Measurements from ENCODE around the gene NEK8. TPM values are rescaled to one million over a fixed set of nuclear protein-coding genes. Genes with fewer than 3 reads are reported as not detected.

NEK8 gene
- total and polyA plus RNA-seq, 2 of the 8 experiments (the other 6 are each of a cell fraction or from before 2014, with no cell fraction given) = 14.9 to 23.3 TPM

DNA sequence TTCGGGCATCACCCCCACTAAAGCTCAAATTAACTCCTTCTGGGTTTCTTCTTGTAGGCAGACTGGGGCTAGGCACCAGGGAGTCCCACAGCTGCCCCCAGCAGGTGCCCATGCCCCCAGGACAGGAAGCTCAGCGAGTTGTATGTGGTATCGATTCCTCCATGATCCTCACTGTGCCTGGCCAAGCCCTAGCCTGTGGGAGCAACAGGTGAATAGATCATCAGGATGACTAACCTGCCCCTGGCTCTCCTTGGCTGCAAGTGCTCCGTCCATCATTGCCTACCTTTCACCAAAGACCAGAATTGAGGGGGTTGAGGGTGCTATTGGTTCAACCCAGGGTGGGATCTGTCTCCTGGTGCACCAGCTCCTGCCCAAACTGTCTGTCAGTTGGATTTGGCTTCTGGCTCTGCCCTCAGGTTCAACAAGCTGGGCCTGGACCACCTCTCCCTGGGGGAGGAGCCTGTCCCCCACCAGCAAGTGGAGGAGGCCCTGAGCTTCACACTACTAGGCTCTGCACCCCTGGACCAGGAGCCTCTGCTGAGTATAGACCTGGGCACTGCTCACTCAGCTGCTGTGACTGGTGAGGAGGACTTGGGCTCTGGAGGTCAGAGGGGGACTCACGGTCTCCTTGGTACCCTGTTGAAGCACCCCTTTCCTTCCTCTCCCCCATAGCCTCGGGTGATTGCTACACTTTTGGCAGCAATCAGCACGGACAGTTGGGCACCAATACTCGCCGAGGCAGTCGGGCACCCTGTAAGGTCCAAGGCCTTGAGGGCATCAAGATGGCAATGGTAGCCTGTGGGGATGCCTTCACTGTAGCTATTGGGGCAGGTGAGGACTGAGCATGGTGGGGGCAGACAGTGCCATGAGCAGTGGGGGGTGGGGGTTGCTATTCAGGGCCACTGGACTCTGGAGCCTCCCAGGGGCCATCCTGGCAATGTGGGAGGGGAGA, 12.1 kb downstream of the NEK8 start:
- 0 out of 2 replicates have a peak, but pooled peaks cover 2% of the 10 kb centered on the region for H3K79me1 ChIP-seq (ENCODE audit: low read depth, low read length)
- no peak overlapping the region for H3K23ac ChIP-seq (ENCODE audit: insufficient read length)
- DNase-seq (ENCODE audit: low read depth in 1 of 2, low spot score in 2 of 2) (no peak), FAIRE-seq (no peak)
- peaks cover 10 to 14% of the 10 kb centered on the region in 2 experiments for H3K79me2 ChIP-seq (ENCODE audit: control insufficient read depth in 1 of 2, insufficient read depth in 2 of 2, low read length in 2 of 2)
- peak overlapping the region; percentile 75; the same call in 1 of the 2 replicates for H2BK12ac ChIP-seq (ENCODE audit: low read depth, low read length)
- H3K4me3 ChIP-seq (ENCODE audit: extremely low read depth in 1 of 4, insufficient read depth in 2 of 4, low read depth in 3 of 4, low read length in 4 of 4) = no peak overlapping the region
- CTCF ChIA-PET (ENCODE audit: partially characterized antibody) = interaction anchor here (0.8 to 5.6 kb wide), 5 partner anchors 10 to 108 kb away, joined by 3 to 70 read pairs (median 9); partner anchors contain the start of genes NEK8 and TLCD1
- peaks cover 6 to 12% (median 7%) of the 10 kb centered on the region in 4 experiments; a peak in 5 of 8 replicates for H3K36me3 ChIP-seq (ENCODE audit: control insufficient read depth in 2 of 4, insufficient read depth in 4 of 4, low read length in 3 of 4)
- H3K14ac ChIP-seq (ENCODE audit: insufficient read length) = no peak overlapping the region
- peak overlapping the region; percentile 88; the same call in 1 of the 2 replicates for H2BK15ac ChIP-seq (ENCODE audit: low read length)
- POLR2A ChIA-PET (ENCODE audit: partially characterized antibody) = interaction anchor here (0.7 to 15.3 kb wide), 6 partner anchors 14 to 196 kb away, joined by 3 to 813 read pairs (median 3); partner anchors contain the start of genes FLOT2, NEK8, RPL23A and TLCD1
- H3K9ac ChIP-seq (replicated peaks in 1 of 4; ENCODE audit: extremely low read depth in 1 of 4, low read depth in 3 of 4, low read length in 3 of 4) = no peak overlapping the region
- H2AK5ac ChIP-seq (ENCODE audit: low read depth, low read length) = no peak overlapping the region
- peak overlapping the region; percentile 52; the same call in 1 of the 2 replicates for H2BK5ac ChIP-seq (ENCODE audit: low read depth, low read length)
- peak overlapping the region; percentile 53; the same call in 1 of the 2 replicates for H4K8ac ChIP-seq (ENCODE audit: extremely low read depth, insufficient read depth, low read length)
- no peak overlapping the region for H2AFZ ChIP-seq (ENCODE audit: low read length)
- no peak overlapping the region for H2BK120ac ChIP-seq (replicated peaks; ENCODE audit: low read depth, low read length)
- peaks cover 15% of the 10 kb centered on the region; the same call in 1 of the 2 replicates for H3K23me2 ChIP-seq (ENCODE audit: low read depth, low read length)
- H3K27me3 ChIP-seq (replicated peaks in 1 of 4; ENCODE audit: control insufficient read depth in 3 of 4, extremely low read depth in 1 of 4, insufficient read depth in 3 of 4, low read length in 3 of 4) = no peaks in the 10 kb centered on the region
- 92% methylated on average over 10 of the region's 10 CpGs; no CpG with 5 or more reads in 1 of the 2 experiments for WGBS, 2 experiments (ENCODE audit: extremely low coverage in 1 of 2, insufficient coverage in 1 of 2, insufficient read length in 1 of 2, insufficient replicate concordance in 2 of 2, low coverage in 1 of 2, low lambda C conversion rate in 2 of 2, missing lambda C conversion rate in 1 of 2)
- no peak overlapping the region for H3K4me2 ChIP-seq (ENCODE audit: insufficient read depth in 1 of 2, low read depth in 2 of 2, low read length in 2 of 2)
- no peak overlapping the region for H4K5ac ChIP-seq (ENCODE audit: insufficient read length, low read depth, low read length)
- H3K56ac ChIP-seq (replicated peaks; ENCODE audit: insufficient read length, low read depth, low read length) = no peak overlapping the region
- no peak overlapping the region for H4K91ac ChIP-seq (replicated peaks; ENCODE audit: insufficient read length, low read length)
- H3K18ac ChIP-seq (ENCODE audit: extremely low read depth, low read length) = no peak overlapping the region
- no peak overlapping the region for H3K4ac ChIP-seq (replicated peaks; ENCODE audit: insufficient read length, low read depth, low read length)
- TF ChIP-seq TBP (IDR thresholded peaks at IDR 0.05; ENCODE audit: low read depth, low read length) (no peak), SP2 (IDR thresholded peaks at IDR 0.05; ENCODE audit: low read length) (no peak), CHD1 (IDR thresholded peaks at IDR 0.05; ENCODE audit: low read depth, low read length) (no peak), EP300 (IDR thresholded peaks at IDR 0.05; ENCODE audit: borderline replicate concordance in 1 of 2, low read depth in 2 of 2, low read length in 2 of 2) (no peak), EGR1 (IDR thresholded peaks at IDR 0.05; ENCODE audit: borderline replicate concordance, low read depth, low read length) (no peak)
- no peak overlapping the region for H3K27ac ChIP-seq (ENCODE audit: low read depth, low read length)
- peaks cover 0 to 4% of the 10 kb centered on the region in 2 experiments for H4K20me1 ChIP-seq (replicated peaks in 1 of 2; ENCODE audit: control insufficient read depth in 1 of 2, insufficient read depth in 2 of 2, low read length in 2 of 2)
- no peak overlapping the region for H2BK20ac ChIP-seq (ENCODE audit: low read length)
- H3K4me1 ChIP-seq (replicated peaks in 1 of 4; ENCODE audit: control insufficient read depth in 3 of 4, insufficient read depth in 4 of 4, low read length in 3 of 4) = peaks cover 0 to 5% (median 3%) of the 10 kb centered on the region in 4 experiments; a peak in 5 of 7 replicates
- no peaks in the 10 kb centered on the region for H3K9me3 ChIP-seq (ENCODE audit: insufficient read depth in 2 of 2, low read depth in 1 of 2, low read length in 1 of 2)
